Activated CD8-positive, alpha-beta T cell treated with anti-CD3 and anti-CD28 coated beads for 36 hours (primary cell): ENCODE measurements around the gene ANKRD11. TPM values are rescaled to one million over a fixed set of nuclear protein-coding genes. Genes with fewer than 3 reads are reported as not detected.

ENCODE experiments used
- ATAC-seq: fragments of 200-7000 bp; cut with Tn5 transposase; one replicate; pipeline ENCODE4 v1.10.0; 2021; ENCODE audit warnings: mild to moderate bottlenecking, moderate library complexity
- CTCF ChIA-PET: fragments of 350-600 bp; sonication (Branson Sonifier 250); formaldehyde crosslinking; loops from one replicate; lab custom pipeline; 2021; ENCODE audit warnings: antibody characterized with exemption; lab: Charles Lee
- POLR2A ChIA-PET: fragments of 350-600 bp; sonication (Branson Sonifier 250); formaldehyde crosslinking; loops from one replicate; lab custom pipeline; 2021; ENCODE audit warnings: antibody characterized with exemption; lab: Charles Lee
- DNase-seq: peaks from one replicate; pipeline ENCODE4 v3.0.0-alpha.2; 2020
- H3K27ac Mint-ChIP-seq: one replicate; pipeline ENCODE4 v1.8.0; 2021; ENCODE audit warnings: mild to moderate bottlenecking, mixed read lengths
- H3K27me3 Mint-ChIP-seq: one replicate; pipeline ENCODE4 v1.8.0; 2021; ENCODE audit warnings: mixed read lengths
- H3K36me3 Mint-ChIP-seq: one replicate; pipeline ENCODE4 v1.8.0; 2021; ENCODE audit warnings: low read depth, mixed read lengths
- H3K4me1 Mint-ChIP-seq: one replicate; pipeline ENCODE4 v1.8.0; 2021; ENCODE audit warnings: low read depth, mixed read lengths
- H3K4me3 Mint-ChIP-seq: one replicate; pipeline ENCODE4 v1.8.0; 2021; ENCODE audit warnings: mild to moderate bottlenecking, moderate library complexity, mixed read lengths
- H3K9me3 Mint-ChIP-seq: one replicate; pipeline ENCODE4 v1.8.0; 2021; ENCODE audit warnings: mixed read lengths
- CTCF ChIP-seq: fragments of 200-600 bp; IDR thresholded peaks from one replicate; pipeline ENCODE4 v1.8.0; 2022; ENCODE audit warnings: antibody characterized with exemption, mild to moderate bottlenecking
- intact Hi-C: fragments of 100-400 bp; cut with micrococcal nuclease; formaldehyde crosslinking; loops from one replicate; pipeline ENCODE4 v1.10.0; 2022
- total RNA-seq, 2 experiments: library from RNA; stranded (reverse); gene quantifications; one replicate each; pipeline ENCODE4 v1.2.3, GENCODE V29; 2021

ANKRD11 gene
- total RNA-seq, 2 experiments from 2014 or later, result 145 to 147 TPM

DNA sequence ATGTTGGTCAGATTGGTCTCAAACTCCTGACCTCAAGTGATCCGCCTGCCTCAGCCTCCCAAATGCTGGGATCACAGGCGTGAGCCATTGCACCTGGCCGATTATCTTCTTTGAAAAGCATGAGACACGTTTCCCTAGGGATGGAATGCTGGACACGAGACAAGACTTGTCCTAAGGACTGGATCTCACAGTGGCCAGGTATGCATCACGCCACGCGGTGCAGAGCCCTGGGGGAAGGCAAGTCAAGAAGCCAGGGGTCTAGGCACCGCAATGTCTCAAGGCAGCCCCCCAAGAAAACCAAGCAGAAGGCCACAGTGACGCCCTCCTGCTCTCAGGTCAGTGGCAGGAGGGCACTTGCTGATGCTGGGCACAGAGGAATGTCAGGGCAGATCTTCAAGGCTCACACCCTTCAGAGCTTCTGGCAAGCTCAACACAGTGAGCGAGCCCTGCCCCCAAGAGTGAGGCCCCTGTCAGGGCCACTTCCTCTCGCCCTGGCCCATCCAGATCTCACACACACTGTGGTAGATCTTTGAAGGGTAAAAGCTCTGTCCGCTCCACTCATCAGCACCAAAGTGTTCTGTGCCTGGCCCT, 138.2 kb downstream of the ANKRD11 start:
- CTCF ChIA-PET, result no interaction called here
- peak; percentile 45 for DNase-seq
- Mint-ChIP-seq H3K36me3 (peaks cover 42% of the 10 kb centered on the region), H3K4me1 (peaks cover 84% of the 10 kb centered on the region), H3K27ac (peak overlapping the region; percentile 57), H3K9me3 (no peaks in the 10 kb centered on the region), H3K27me3 (no peaks in the 10 kb centered on the region), H3K4me3 (no peak overlapping the region)
- POLR2A ChIA-PET, result interaction anchor here (1.0 to 1.4 kb wide), 2 partner anchors 10 to 13 kb away, joined by 3 to 5 read pairs; no protein-coding TSS in a partner anchor
- intact Hi-C loops, result loop anchor here (10.0 kb wide), 1 partner anchor 133 kb away; no protein-coding TSS in a partner anchor
- TF ChIP-seq CTCF, result no peak
- ATAC-seq, result no peak

- TF ChIP-seq CTCF, result no peak
- ChIA-PET CTCF (interaction anchor here (2.2 kb wide), 1 partner anchor 10 kb away, joined by 12 read pairs; no protein-coding TSS in a partner anchor), POLR2A (interaction anchor here (1.0 to 2.2 kb wide), 4 partner anchors 10 to 36 kb away, joined by 3 to 13 read pairs (median 8); no protein-coding TSS in a partner anchor)
- H3K36me3 Mint-ChIP-seq, result peaks cover 40% of the 10 kb centered on the region
- no peak for ATAC-seq
- H3K9me3 Mint-ChIP-seq, result no peaks in the 10 kb centered on the region
- no peak overlapping the region for H3K4me3 Mint-ChIP-seq
- peak overlapping the region; percentile 70 for H3K27ac Mint-ChIP-seq
- no peaks in the 10 kb centered on the region for H3K27me3 Mint-ChIP-seq
- peaks cover 85% of the 10 kb centered on the region for H3K4me1 Mint-ChIP-seq
- DNase-seq, result no peak
- intact Hi-C loops, result loop anchor here (10.0 kb wide), 1 partner anchor 133 kb away; no protein-coding TSS in a partner anchor
These were observed 138.7 kb downstream of the ANKRD11 start for GRCh38 chr16:89351645-89352044.

DNA sequence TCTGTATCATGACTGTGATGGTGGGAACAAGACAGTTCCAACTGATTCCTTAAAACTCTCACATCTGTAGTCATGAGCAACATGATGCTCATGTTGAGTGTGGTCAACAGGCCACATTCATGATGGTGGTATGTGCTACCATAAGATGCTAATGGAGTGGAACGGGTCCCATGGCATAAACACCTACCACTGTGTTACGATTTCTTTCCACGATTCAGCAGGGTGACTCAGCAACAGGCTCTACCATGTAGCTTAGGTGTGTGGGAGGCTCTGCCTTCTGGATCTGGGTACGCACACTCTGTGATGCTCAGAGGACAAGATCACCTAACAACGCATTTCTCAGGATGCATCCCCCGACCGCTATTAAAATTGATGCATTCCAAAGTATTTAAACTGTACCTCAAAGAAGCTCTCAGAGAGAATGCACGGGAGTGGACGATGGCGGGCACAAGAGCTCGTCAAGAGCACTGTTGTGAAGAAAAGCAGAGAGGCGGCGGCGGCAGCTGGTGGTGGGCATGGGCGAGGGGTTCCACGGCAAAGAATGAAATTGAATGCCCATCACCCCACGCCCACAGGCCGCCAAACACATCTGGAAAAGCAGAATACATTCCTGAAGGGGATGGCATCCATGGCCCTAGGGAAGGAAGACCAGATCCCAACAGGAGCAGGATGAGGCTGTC, 139.5 kb downstream of the ANKRD11 start:
- Mint-ChIP-seq H3K4me3 (no peak overlapping the region), H3K4me1 (peaks cover 86% of the 10 kb centered on the region), H3K9me3 (no peaks in the 10 kb centered on the region), H3K36me3 (peaks cover 37% of the 10 kb centered on the region), H3K27ac (peak overlapping the region; percentile 89), H3K27me3 (no peaks in the 10 kb centered on the region)
- ATAC-seq (peak; percentile 81), DNase-seq (peak; percentile 81)
- TF ChIP-seq CTCF, result no peak
- intact Hi-C loops, result loop anchor here (10.0 kb wide), 1 partner anchor 134 kb away; no protein-coding TSS in a partner anchor
- ChIA-PET POLR2A (interaction anchor here (0.9 to 2.2 kb wide), 5 partner anchors 9 to 133 kb away, joined by 3 to 13 read pairs (median 6); no protein-coding TSS in a partner anchor), CTCF (interaction anchor here (0.6 to 2.2 kb wide), 2 partner anchors 11 to 133 kb away, joined by 3 to 12 read pairs; no protein-coding TSS in a partner anchor)

- Mint-ChIP-seq H3K4me3 (peak overlapping the region; percentile 10), H3K9me3 (no peaks in the 10 kb centered on the region), H3K27ac (peak overlapping the region; percentile 89), H3K4me1 (peaks cover 86% of the 10 kb centered on the region), H3K27me3 (no peaks in the 10 kb centered on the region), H3K36me3 (peaks cover 30% of the 10 kb centered on the region)
- intact Hi-C loops, result loop anchor here (10.0 kb wide), 1 partner anchor 135 kb away; no protein-coding TSS in a partner anchor
- ATAC-seq (peak; percentile 49), DNase-seq (peak; percentile 59)
- TF ChIP-seq CTCF, result no peak
- ChIA-PET CTCF (interaction anchor here (0.6 to 2.2 kb wide), 4 partner anchors 11 to 134 kb away, joined by 3 to 12 read pairs (median 4); no protein-coding TSS in a partner anchor), POLR2A (interaction anchor here (0.9 to 2.2 kb wide), 5 partner anchors 10 to 134 kb away, joined by 3 to 13 read pairs (median 6); no protein-coding TSS in a partner anchor)
These were observed 140.3 kb downstream of the ANKRD11 start for GRCh38 chr16:89349947-89350633.
